GM18909 (cell line): ENCODE results near the gene MYOF.
"Not testable (repeated sequence)": the region's sequence is repeated elsewhere in the genome, so short reads cannot be mapped to it uniquely, and the experiment has no call there.

Experiments used
- ATAC-seq: cut with Tn5 transposase; IDR thresholded peaks from one replicate; pipeline ENCODE4 v1.9.1; 2021; ENCODE audit warnings: mild to moderate bottlenecking; ENCODE audit not compliant: unreplicated experiment, poor library complexity

Gene MYOF

GRCh38 chr10:93488956-93489528, 6.9 kb upstream of the MYOF start:
- no peak for ATAC-seq

DNA sequence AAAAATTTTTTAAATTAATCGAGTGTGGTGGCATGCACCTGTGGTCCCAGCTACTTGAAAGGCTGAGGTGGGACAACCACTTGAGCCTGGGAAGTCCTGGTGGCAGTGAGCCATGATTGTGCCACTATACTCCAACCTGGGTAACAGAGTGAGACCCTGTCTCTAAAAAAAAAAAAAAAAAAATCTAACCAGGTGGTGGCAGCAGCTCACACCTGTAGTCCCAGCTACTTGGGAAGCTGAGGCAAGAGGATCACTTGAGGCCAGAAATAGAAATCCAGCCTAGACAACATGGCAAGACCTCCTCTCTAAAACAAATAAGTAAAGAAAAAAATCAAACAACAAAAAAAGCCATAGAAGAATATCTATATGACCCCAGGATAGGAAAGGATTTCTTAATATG, 3.6 kb upstream of the MYOF start:
- ATAC-seq, result no peak

DNA sequence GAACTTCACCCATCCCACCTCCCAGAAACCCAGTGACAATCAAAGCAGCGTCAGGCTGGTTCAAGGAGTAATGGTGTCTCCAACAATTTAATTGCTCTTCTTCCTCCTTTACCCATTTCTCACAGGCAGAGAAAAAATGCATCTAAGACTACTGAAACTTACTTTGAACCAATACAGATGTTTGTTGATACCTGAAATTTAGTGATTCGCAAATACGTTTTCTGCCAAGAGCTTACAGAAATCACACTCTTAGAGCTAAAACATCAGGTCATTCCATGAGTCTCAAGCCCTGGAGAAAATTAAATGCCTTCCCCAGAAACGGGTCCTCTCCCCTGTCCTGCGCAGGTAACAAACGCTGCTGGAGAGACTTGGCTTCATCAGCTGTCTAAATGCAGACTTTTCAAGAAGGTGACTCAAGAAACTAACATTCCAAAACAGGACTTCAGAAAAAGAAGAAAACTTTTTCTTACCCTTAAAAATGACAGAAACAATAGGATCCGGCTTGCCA, 443 bp downstream of the MYOF start:
- ATAC-seq, result no peak

DNA sequence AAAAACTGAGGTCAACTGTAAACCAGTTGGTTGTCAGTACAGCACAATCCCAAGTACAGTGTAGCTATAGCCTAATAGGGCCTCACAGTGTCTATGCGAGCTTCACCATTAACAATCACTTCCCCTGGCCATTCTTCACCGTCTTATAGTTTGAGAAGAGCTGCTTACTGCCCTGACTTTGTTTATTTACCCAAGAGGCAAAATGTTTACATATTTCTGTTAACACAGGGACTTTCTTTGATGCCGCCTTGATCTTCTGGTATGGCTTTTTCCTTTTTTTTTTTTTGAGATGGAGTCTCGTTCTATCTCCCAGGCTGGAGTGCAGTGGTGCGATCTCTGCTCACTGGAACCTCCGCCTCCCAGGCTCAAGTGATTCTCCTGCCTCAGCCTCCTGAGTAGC, 3.3 kb downstream of the MYOF start:
- no peak for ATAC-seq

DNA sequence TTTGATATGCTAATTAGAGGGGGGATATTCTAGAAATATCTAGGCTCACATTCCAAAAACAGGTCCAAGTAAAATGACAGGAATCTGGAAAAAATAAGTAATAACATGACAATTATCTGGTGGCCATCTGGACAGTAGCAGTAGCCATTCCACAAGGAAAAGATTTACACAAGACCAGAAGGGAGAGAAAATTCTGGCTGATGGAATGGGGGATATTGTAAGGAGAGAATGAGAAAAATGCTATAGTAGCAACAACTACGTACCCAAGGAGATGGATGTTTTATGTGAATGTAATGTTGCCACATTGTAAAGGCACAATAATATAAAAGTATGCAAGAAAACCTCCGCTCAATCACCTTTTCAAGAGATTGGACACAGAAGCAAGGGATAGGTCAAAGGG, 5.4 kb downstream of the MYOF start:
- no peak for ATAC-seq

DNA sequence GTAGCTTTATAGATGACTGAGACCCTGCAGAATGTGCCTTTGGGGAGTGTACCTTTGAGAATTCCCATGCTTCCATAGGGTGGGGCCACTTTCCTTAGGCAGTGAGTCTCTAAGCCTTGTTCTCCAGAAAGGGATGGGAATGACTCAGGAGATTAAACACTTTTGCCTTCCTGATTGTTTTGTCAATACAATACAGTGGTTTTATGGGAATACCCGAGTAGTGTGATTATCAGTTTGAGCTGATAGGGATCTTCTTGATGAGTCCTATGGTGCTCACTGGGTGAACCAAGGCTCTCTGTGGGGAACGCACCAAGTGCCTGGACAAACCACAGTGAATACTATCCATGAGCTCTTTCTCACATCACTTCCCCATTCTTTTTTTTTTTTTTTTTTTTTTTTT, 6.3 kb downstream of the MYOF start:
- ATAC-seq, result no peak

DNA sequence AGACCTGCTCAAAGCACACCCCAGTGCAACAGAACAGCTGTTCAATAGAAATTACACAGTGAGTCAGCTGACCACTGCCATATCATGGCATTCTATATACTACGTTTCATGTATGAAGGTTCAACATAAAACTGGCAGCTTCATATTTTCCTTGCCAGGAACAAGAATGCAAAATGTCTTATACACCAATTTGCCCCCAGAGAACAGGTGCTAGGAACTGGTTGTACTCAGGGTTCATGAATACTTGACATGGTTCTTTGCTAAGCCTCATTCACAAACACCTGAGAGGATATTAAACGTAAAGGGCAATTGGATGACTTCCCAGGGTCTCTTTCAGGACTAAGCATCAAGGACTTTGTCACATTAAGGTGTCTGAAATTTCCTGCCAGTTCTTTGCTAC, 6.9 kb downstream of the MYOF start:
- no peak for ATAC-seq

DNA sequence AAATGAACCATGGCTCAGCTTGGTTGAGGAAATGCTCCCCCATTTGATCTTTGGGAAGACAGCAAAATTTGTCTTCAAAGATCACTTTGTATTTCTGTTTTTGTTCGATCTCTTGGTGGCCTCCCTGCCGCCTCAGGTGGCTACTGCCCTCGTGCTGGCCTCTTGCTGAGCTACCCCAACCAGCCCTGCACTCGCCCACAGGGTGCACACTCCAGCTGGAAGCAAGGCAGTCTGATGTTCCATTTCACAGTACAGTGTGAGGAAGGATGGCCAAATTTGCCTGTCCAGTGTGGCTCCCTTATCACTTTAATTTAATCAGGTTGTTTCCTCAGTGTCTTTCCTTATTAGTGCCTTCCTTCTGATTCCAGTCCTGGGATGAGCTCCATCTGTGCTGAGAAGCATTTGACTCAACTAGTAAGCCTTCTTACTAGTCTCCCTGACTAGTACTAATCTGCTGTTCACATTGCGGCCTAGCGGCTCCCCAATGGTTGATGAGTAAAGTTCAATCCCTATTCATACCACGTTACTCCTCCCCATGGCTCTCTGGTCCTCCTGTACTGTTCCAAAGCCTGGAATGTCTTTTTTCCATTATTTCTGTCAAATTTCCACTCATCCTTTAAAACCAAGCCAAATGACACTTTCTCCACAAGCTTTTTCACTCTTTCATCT, 8.2 kb downstream of the MYOF start:
- no peak for ATAC-seq

- no peak for ATAC-seq
Measured at GRCh38 chr10:93473161-93473560, 9.0 kb downstream of the MYOF start.

DNA sequence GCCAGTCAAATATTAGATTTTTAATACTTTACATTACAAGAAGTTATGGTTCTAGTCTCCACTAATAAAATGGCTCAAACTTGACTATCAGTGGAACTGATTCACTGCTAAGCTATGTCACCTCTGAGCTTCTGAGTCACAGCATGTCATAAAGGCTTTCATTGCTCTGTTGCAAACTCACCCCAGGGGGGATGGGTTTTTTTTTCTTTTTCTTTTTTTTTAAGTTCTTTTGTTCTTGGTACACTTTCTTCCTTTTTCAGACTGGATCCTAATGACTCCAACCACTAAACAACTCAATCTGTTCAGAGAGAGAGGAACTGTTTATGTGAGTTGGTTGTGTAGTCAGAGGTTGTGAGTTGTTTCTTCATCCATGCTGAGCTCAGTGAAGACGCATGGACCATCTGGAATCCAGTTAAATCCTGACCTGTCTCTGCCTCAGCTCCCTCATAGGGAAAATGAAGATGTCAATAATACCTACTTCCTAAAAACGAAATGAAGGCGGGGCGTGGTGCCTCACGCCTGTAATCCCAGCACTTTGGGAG, 11.0 kb downstream of the MYOF start:
- ATAC-seq, result no peak

GRCh38 chr10:93469454-93469853, 12.7 kb downstream of the MYOF start:
- ATAC-seq, result no peak

- ATAC-seq, result no peak
Measured at GRCh38 chr10:93468461-93469213, 13.5 kb downstream of the MYOF start.

DNA sequence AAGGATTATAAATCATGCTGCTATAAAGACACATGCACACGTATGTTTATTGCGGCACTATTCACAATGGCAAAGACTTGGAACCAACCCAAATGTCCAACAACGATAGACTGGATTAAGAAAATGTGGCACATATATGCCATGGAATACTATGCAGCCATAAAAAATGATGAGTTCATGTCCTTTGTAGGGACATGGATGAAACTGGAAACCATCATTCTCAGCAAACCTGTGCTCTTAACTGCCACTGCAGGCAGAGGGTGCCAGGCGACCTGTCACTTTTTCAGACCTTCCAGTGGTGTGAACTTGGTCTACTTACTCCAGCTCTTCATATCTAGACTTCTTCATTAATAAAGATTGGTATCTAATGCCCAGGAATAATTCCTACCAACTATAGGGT, 14.5 kb downstream of the MYOF start:
- not testable (repeated sequence) for ATAC-seq

DNA sequence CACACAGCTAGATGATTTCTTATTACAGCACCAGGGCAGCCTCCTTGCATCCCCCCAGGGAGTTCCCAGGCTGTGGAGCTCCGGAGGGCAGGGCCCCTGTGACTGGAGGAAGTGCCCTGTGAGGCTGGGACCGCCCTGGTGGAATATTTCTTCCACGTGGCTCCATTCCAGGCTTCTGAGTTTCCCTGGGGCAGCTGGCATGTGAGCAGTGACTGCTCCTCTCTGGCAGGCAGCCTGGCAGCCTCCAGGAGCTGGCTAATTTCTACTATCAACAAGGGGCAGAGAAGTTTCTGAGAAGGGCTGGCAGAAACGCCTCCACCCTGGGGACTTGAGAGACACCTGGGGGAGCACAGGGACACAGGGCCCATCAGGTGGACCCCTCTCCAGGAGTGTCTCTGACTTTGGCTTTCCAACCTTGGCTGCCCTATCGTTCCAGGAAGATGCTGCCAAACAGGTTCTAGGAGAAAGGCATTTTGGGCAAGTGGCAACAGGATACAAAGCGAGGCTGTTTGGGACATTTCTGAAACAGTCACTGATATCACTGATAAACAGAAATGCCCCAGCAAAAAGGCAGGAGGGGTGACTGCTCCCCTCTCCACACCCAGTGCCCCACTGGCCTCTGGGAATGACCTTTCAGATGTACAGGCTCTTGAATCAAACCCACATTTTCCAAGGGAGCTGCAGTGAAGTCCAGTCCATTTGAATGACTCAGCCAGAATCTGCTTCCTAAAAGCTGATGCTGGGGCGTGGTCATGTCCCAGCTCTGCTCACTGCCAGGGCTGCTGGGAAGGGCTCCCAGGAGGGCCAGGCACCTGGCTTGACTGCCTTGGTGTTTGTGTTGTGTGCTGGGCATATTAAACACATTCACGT, 16.1 kb downstream of the MYOF start:
- ATAC-seq, result no peak

DNA sequence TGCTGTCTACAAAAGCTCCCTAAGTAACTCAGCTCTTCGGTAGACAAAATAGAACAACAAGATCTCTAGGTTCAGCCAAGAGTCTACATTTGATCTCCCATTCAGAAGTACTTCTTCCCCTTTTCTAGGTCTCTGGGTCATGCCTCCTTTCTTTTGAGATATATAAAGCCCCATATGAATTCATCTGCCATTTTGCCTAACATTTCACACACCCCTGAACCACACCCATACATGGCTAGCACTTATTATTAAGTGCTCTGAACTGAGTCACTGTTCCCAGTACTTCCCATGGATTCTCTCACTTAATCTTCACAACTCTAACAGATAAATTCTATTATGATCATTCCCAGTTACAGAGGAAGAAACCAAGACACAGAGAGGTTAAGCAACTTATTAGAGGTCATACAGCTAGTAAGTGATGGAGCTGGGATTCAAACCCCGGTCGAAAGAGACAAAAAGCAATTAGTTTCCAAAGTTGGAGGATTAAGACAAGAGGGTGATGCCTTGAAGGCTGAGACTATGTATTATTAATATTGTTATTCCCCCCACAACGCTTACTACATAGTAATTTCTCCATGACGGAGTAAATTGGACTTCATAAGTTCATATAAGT, 17.3 kb downstream of the MYOF start:
- no peak for ATAC-seq

- ATAC-seq, result no peak
Measured at GRCh38 chr10:93463723-93464476, 18.2 kb downstream of the MYOF start.

GRCh38 chr10:93462881-93463280, 19.3 kb downstream of the MYOF start:
- ATAC-seq, result no peak

- no peak for ATAC-seq
Measured at GRCh38 chr10:93462371-93462770, 19.8 kb downstream of the MYOF start.

GRCh38 chr10:93461807-93462178, 20.3 kb downstream of the MYOF start:
- no peak for ATAC-seq
